ENCODE results near the gene NOL4L.
A peak's percentile ranks its signal among the peaks of the same experiment; 100 is the strongest.
"Not testable (repeated sequence)": the region's sequence is repeated elsewhere in the genome, so short reads cannot be mapped to it uniquely, and the experiment has no call there.

Gene NOL4L

GRCh38 chr20:32501709-32502108, 83.4 kb downstream of the NOL4L start:
- DNase-seq = no peak

- peak; percentile 70 for DNase-seq
Observed at GRCh38 chr20:32497589-32498224, 87.4 kb downstream of the NOL4L start.

- DNase-seq = no peak
Observed at GRCh38 chr20:32496811-32497533, 88.2 kb downstream of the NOL4L start.

GRCh38 chr20:32495949-32496348, 89.2 kb downstream of the NOL4L start:
- DNase-seq = no peak

- no peak for DNase-seq
Observed at GRCh38 chr20:32495217-32495565, 89.9 kb downstream of the NOL4L start.

GRCh38 chr20:32494483-32495216, 90.5 kb downstream of the NOL4L start:
- DNase-seq = no peak

- DNase-seq = no peak
Observed at GRCh38 chr20:32493356-32493755, 91.8 kb downstream of the NOL4L start.

- not testable (repeated sequence) for DNase-seq
Observed at GRCh38 chr20:32491764-32492151, 93.4 kb downstream of the NOL4L start.

- no peak for DNase-seq
Observed at GRCh38 chr20:32490942-32491763, 94.0 kb downstream of the NOL4L start.

GRCh38 chr20:32488066-32488838, 96.9 kb downstream of the NOL4L start:
- DNase-seq = no peak

- no peak for DNase-seq
Observed at GRCh38 chr20:32487381-32487780, 97.8 kb downstream of the NOL4L start.

GRCh38 chr20:32485770-32486478, 99.2 kb downstream of the NOL4L start:
- no peak for DNase-seq

GRCh38 chr20:32484958-32485769, 100.0 kb downstream of the NOL4L start:
- peak; percentile 86 for DNase-seq

GRCh38 chr20:32484225-32484957, 100.7 kb downstream of the NOL4L start:
- DNase-seq = no peak

- DNase-seq = peak; percentile 70
Observed at GRCh38 chr20:32483351-32484224, 101.5 kb downstream of the NOL4L start.

- peak; percentile 45 for DNase-seq
Observed at GRCh38 chr20:32482442-32483261, 102.5 kb downstream of the NOL4L start.

- DNase-seq = no peak
Observed at GRCh38 chr20:32482143-32482441, 103.0 kb downstream of the NOL4L start.

All from MV-4-11 (cell line).